Astrocyte (in vitro differentiated cells and primary cell): ENCODE results near the gene TLR2.

Source experiments
- CTCF ChIP-seq: IDR thresholded peaks from 2 replicates; pipeline ENCODE4 v1.5.1; 2011; ENCODE audit warnings: low read depth, mild to moderate bottlenecking, inconsistent platforms, low read length, moderate library complexity; ENCODE audit not compliant: insufficient read depth
- EZH2 ChIP-seq: IDR thresholded peaks from 2 replicates; pipeline ENCODE4 v1.6.1; 2012; ENCODE audit warnings: mild to moderate bottlenecking, low read length, inconsistent platforms; ENCODE audit not compliant: insufficient read depth

- TF ChIP-seq EZH2 (no peak), CTCF (no peak)
Observed at GRCh38 chr4:153724606-153725005, 40.5 kb downstream of the TLR2 start.
